HG02763 (cell line): Measurements from ENCODE around the gene CORO2A.
"Not testable (repeated sequence)": the region's sequence is repeated elsewhere in the genome, so short reads cannot be mapped to it uniquely, and the experiment has no call there.

Source experiments
- ATAC-seq: cut with Tn5 transposase; IDR thresholded peaks from one replicate; pipeline ENCODE4 v1.9.1; 2021; ENCODE audit warnings: mild to moderate bottlenecking, moderate library complexity; ENCODE audit not compliant: unreplicated experiment

CORO2A gene

GRCh38 chr9:98087420-98088354 is 104.8 kb downstream of the CORO2A start:
- no peak for ATAC-seq

DNA sequence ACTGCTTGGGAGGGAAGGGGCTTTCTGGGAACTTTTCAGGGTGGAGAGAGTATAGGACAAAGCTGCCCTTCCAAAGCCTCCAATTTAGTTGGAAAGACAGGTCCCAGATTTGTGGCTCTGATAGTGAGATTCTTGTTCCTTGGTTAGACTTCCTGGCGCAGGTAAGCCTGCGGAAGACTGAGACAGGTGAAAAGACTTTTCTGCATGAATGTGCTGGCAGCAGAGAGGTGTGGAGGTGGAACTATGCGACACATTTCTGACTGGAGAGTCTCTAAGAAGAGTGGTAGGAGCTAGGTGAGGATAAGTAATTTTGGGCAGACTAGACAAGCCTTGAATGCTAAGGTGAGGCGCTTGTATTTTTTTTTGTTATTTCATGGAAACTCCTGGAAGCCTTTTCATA is 106.0 kb downstream of the CORO2A start:
- no peak for ATAC-seq

DNA sequence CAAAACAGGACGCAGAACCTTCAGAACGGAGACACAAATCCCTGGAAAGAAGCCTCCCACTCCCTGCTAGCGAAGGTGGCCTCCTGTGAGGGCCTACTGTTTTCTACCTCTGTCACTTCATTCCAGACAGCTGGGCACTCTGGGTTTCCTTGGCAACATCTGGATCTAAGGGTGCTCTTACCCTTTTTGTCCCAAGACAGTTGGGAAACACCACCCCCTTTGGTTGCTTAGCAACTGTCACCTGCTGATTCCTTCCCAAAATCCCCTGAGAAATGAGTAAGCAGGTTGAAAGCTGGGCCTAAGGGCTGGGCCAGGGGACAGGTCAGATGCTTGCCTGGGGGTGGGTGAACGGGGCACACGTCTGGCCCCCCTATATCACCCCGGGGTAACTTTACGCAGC is 106.5 kb downstream of the CORO2A start:
- ATAC-seq, result no peak

GRCh38 chr9:98085058-98085457 is 107.4 kb downstream of the CORO2A start:
- no peak for ATAC-seq

DNA sequence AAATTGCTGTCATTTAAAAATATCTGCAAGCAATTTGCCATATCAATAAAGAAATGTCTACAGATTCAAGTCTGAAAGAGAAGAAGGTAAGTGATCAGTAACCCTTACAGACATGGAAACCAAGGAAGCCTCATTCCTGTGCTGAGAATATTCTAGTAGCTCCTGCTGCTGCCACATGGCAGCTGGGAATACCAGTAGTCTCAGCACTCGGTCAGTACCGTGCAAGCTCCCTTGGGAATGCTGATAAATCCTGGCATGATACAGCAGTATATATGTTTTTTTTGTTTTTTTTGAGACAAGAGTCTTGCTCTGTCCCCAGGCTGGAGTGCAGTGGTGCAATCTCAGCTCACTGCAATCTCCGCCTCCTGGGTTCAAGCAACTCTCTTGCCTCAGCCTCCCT is 108.0 kb downstream of the CORO2A start:
- ATAC-seq, result no peak

- no peak for ATAC-seq
Observed at GRCh38 chr9:98083566-98084183, 108.8 kb downstream of the CORO2A start.

DNA sequence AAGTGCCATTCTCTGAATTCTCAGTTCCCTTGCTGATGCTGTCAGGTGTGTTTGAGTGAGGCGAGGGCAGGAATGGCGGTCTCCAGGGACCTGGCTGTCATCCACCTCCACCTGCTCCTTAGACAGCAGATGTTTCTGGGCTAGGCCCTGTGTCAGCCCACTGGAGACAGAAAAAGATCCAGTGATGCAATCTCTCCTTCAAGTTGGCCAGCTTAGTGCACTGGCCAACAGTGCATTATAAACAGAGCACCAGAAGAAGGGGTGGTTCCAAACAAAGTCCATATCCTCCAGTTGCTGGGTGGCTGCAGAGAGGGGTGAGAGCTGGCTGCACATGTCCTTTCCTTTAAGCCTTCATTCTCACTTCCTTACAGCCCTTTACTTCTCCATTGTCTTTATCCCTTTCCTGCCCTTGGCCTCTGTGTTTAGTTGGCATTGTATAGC is 109.4 kb downstream of the CORO2A start:
- no peak for ATAC-seq

DNA sequence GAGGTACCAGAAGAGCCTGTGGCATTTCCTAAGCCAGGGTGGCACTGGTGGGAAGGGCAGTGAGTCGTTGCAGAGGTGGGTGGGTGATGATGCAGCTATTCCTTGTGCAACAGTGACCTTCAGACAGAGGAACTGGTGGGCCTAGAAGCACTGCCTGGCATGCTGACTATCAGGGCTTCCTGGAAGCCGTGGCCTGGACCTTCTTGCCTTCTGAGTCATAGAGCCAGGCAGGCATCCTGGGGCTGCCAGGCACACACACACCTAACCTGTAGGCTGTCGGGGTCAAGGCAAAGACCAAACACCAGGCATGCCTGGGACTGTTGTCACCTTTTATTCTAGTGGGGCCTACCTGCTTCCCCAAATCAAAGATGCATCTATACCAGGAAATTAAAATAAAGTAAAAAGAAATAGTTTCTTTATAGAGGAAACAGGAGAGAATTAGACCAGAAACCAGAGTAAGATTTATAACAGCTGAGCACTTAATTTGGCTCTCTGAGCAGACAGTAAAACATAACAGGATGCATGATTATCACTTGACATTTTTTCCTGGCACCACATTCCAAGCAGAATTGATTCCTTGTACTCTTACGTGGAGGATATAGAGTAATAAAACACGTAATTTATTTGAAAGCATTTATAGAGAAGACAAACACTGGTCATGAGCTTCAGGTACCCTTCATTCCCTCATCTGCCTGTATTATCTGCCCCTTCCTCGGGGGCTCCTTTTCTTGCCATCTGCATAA is 110.8 kb downstream of the CORO2A start:
- ATAC-seq, result no peak

DNA sequence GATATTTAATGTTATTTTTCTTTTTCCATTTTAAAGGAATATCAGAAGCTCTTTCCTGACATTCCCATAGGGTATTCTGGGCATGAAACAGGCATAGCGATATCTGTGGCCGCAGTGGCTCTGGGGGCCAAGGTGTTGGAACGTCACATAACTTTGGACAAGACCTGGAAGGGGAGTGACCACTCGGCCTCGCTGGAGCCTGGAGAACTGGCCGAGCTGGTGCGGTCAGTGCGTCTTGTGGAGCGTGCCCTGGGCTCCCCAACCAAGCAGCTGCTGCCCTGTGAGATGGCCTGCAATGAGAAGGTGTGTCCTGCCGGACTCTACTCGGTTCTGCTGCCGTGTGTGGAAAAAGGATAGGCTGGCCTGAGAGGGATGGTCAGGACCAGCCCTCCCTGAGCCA is 111.7 kb downstream of the CORO2A start:
- ATAC-seq, result no peak

- no peak for ATAC-seq
Observed at GRCh38 chr9:98080326-98080725, 112.1 kb downstream of the CORO2A start.

GRCh38 chr9:98078895-98079294 is 113.5 kb downstream of the CORO2A start:
- ATAC-seq, result no peak

DNA sequence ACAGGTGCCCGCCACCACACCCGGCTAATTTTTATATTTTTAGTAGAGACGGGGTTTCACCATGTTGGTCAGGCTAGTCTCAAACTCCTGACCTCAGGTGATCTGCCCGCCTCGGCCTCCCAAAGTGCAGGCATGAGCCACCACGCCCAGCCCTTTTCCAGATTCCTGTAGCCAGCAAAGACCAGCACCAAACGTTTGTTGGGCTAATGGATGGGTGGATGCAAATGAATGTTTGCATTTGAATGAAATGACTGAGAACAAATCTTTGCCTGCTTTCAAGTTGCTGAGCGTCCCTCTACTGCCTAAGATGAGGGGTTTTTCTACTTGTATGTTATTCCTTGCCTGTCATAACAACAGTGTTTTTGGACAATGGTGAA is 115.9 kb downstream of the CORO2A start:
- not testable (repeated sequence) for ATAC-seq

DNA sequence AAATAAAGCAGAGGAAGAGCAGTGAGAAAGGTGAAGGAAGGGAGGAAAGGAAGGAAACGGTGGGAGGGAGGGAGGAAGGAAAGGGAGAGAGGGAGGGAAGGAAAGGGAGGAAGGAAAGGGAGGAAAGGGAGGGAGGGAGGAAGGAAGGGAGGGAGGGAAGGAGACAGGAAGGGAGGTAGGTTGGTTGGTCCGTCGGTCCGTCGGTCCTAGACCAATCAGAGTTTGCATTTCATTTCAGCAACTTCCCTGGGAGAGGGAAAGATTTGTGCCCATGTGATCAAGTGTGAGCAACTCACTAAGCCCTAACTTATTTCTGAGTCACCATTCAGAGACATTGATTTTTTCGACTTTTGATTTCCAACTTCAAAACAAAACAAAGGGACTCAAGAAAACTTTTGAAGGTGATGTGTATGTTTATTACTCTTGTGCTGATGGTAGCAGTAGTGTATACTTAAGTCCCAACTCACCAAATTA is 117.1 kb downstream of the CORO2A start:
- no peak for ATAC-seq

DNA sequence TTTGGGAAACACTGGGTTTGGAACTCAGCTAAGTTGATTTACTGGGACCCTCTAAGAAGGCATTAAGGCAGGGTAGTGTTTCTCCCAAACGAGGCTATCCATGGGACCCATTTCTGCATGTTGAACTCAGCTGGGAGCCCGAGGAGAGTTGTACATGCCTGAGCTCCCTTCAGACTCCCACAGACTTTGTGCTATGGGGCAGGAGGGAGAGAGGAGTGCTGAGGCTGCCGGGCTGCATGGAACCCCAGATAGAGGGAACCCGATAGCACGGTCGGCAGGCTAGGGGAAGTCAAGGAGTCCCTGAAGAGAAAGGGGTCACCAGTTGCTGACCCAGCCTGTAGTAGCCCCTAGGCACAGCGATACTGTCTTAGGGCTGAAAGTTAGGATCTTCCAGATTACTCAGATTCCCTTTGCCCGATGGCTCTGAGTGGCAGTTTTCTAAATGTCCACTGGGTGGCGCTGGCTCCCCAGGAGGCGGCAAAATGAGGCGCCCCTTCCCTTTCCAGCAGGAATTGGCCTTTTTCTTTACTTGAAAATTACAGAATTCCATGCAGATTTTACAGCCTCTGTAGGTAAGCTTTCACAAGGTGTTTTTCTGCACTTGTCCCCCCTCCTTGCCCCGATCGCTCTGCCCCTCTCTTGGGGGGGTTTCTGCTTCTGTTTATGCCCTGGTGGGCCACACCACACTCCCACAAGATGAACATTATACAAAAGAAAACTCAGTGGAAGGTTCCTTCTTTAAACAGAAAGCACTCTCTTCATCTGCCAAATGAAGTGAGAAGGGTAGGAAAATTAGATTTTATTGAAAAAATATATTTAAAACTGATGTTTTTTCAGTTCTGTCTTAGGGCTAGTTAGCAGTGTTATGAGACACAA is 118.1 kb downstream of the CORO2A start:
- ATAC-seq, result no peak

GRCh38 chr9:98071737-98072136 is 120.7 kb downstream of the CORO2A start:
- no peak for ATAC-seq
